NK-92 treated with Interleukin-12 subunit alpha and Interleukin-12 subunit beta, amount 100 ng/mL, for 24 hours (cell line): ENCODE results near the gene UQCRFS1.

Source experiments
- DNase-seq: peaks from one replicate; lab custom pipeline; 2025; lab: John Stamatoyannopoulos, UW

Gene UQCRFS1

DNA sequence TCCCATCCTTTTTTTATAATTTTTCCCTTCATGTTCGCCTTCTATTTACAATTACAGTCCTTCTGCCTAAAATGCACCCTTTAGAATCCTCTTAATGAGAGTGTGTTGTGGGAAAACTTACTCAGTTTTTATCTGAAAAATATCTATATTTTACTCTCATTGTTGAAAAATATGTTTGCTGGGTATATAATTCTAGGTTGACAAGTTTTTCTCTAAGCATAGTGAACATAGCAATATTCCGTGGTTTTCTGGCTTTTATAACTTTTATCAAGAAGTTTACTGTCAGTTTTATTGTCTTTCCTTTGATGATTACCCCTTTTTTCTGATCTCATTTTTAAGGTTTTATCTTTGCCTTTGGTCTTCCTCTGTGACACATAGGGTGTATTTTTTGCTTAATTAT, 57.3 kb downstream of the UQCRFS1 start:
- DNase-seq = no peak
